HUDEP-2 (cell line): Measurements from ENCODE around the gene SDR42E2.
"Not testable (repeated sequence)": the region's sequence is repeated elsewhere in the genome, so short reads cannot be mapped to it uniquely, and the experiment has no call there.

Experiments
- DNase-seq, 76 experiments: peaks; one replicate each; lab custom pipeline; 2025; ENCODE audit not compliant: unreplicated experiment in 76 of 76; lab: John Stamatoyannopoulos, UW

The SDR42E2 gene

GRCh38 chr16:22161999-22162655, at the start of gene SDR42E2:
Gene SDR42E2 (plus strand): TSS chr16:22162506. CDS start chr16:22165583, 3,077 bp downstream.
- DNase-seq, result no peak

DNA sequence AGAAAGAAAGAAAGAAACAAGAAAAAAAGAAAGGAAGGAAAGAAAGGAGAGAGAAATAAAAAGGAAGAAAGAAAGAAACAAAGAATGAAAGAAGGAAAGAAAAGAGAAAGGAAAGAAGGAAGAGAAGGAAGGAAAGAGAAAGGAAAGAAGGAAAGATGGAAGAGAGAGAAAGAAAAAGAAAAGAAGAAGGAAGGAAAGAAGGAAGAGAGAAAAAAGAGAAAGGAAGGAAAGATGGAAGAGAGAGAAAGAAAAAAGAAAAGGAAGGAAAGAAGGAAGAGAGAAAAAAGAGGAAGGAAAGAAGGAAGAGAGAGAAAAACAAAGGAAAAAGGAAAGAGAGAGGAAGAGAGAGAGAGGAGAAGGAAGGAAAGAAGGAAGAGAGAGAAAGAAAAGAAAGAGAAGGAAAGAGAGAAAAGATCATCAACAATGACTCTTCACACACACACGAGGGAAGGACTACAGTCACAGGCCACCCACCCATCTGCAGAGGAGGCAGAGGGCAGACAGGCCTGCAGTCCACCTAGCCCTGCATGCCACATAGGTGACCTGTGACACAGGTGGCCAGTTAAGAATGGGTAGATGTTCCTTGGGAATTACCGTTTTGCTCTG, 46.1 kb upstream of the SDR42E2 start:
- DNase-seq, result no peak

GRCh38 chr16:22117609-22118008, 44.7 kb upstream of the SDR42E2 start:
- no peak for DNase-seq

DNA sequence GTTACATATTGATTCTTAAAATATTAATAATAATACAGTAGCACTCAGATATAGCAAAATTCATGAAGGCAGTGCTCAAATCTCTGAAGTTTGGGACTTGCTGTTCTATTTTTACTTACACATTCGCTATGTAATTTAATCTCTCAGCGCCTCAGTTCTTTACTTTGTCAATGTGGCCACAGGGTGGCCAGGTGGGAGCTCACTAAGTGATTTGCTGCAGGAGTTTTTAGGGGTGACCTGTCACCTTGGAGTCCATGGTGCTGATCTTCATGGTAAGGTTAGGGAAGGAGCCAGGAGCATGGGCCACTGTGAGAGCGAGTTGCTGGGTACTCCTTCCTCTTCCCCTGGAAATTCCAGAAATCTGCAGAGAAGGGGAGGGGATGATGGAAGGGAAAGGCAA, 41.9 kb upstream of the SDR42E2 start:
- no peak for DNase-seq

- DNase-seq, result no peak
These were observed 40.1 kb upstream of the SDR42E2 start for GRCh38 chr16:22122239-22122638.

DNA sequence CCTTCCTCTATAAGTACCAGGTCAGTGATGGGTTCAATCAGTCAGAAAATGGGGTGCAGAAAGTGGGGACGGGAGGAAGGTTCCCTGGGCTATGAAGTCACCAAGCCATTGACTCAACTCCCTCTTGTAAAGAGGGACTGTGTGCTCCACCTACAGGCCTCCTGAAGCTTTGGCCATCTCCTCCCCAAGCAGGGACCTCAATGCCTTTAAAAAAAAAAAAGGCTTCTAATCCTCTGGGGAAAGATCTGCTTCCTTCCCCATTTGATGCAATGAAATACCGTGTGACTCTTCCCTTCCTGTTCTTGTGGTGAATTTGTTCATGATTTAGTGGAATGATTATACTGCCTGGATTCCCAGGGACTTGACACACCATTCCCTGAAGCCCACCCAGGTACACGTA, 39.2 kb upstream of the SDR42E2 start:
- no peak for DNase-seq

- DNase-seq, result no peak
These were observed 38.4 kb upstream of the SDR42E2 start for GRCh38 chr16:22123759-22124490.

GRCh38 chr16:22124583-22125284, 37.6 kb upstream of the SDR42E2 start:
- no peak for DNase-seq

GRCh38 chr16:22126037-22126558, 36.2 kb upstream of the SDR42E2 start:
- DNase-seq, result no peak

DNA sequence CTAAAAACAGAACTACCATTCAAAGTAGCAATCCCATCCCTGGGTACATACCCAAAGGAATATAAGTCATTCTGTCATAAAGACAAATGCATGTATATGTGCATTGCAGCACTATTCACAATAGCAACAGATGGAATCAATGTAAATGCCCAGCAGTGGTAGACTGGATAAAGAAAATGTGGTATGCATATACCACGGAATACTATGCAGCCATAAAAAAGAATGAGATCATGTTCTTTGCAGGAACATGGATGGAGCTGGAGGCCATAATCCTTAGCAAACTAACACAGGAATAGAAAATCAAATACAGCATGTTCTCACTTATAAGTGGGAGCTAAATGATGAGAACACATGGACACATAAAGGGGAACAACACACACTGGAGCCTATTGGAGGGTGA, 33.8 kb upstream of the SDR42E2 start:
- DNase-seq, result not testable (repeated sequence)

DNA sequence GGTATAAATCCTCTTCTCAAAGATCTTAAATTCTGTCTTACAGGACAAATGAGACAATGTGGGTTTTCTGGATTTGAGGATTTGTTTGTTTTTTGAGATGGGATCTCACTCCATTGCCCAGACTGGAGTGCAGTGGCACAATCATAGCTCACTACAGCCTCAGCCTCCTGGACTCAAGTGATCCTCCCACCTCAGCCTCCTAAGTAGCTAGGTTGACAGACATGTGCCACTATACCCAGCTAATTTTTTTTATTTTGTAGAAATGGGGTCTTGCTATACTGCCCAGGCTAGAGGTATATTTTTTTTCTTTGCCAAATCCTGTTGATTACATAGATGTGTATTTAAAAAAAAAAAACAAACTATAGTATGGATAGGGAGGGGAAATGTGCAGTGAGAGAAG, 31.8 kb upstream of the SDR42E2 start:
- no peak for DNase-seq

- no peak for DNase-seq
These were observed 29.5 kb upstream of the SDR42E2 start for GRCh38 chr16:22132801-22133200.

GRCh38 chr16:22138482-22138881, 23.8 kb upstream of the SDR42E2 start:
- DNase-seq, result no peak

DNA sequence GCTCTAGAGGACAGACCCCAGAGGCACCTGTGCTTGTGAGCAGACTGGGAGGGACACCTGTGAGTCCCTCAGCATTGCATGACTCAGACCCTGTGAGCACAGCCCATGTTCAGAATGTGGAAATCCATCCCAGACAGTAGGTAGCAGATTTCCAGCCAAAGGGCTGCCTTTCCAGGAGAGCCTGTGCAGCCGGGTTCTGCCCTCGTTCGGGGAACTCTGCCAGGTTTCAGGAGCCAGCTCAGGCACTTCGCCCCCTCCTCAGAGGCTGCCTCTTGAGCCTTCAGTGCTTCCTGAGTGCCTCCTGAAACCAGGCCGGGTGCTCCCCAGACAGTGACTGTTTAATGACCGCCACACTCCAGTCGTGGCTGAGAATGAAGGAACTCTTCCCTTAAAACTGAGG, 23.3 kb upstream of the SDR42E2 start:
- DNase-seq, result no peak

DNA sequence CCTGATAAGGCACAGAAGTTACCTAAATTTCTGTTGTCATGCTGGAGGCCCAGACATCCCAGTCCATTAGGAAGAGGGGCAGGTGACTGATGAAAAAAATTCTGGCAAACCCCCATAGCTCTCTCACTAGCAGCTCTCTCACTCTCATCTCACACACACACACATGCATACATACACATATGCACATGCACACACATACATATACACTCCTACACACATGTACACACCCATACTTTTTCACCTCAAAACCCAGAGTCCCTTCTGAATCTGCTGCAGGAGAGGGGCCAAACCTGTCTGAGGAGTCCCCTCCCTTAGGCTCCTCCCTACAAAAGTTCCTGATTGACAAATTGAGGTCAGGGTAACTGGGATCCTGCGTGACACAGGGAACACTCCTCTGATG, 22.6 kb upstream of the SDR42E2 start:
- DNase-seq, result no peak

GRCh38 chr16:22141767-22142166, 20.5 kb upstream of the SDR42E2 start:
- peak in 3 of 76 experiments; percentile 4 to 5 (median 4) for DNase-seq

GRCh38 chr16:22144520-22144919, 17.8 kb upstream of the SDR42E2 start:
- DNase-seq, result no peak

GRCh38 chr16:22147853-22148252, 14.5 kb upstream of the SDR42E2 start:
- no peak for DNase-seq

DNA sequence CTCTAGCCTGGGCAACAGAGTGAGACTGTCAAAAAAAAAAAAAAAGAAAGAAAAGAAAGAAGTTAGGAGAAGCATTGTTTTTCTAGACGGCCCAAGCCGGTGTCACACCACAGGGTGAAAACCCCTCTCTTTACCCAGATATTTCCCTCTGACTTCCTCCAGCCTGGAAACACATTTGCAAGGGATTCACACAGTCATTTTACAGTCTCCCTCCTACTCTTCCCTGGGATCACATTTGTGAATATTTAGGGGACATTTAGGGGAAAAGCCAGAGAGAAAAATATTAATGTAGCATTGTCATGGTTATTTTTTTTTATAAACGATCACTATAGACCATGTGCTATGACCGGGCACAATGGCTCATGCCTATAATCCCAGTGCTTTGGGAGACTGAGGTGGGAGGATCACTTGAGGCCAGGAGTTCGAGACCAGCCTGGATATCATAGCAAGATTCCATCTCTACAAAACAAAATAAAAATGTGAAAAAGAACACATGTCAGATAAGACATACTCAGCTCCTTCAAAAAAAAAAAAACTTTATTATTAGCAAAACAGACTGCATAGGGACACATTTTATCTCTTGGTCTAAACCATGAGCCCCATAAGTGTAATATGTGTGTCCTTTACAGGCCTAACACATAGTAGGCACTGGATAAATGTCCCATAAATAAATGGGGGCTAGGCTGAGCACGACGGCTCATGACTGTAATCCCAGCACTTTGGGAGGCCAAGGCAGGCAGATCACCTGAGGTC, 10.9 kb upstream of the SDR42E2 start:
- no peak for DNase-seq

GRCh38 chr16:22152316-22152715, 10.0 kb upstream of the SDR42E2 start:
- no peak for DNase-seq
